Activated CD8-positive, alpha-beta memory T cell treated with anti-CD3 and anti-CD28 coated beads, Interleukin-2, amount 50 U/mL, for 1 hour (primary cell): ENCODE results near the gene SCCPDH.
"Not testable (repeated sequence)": the region's sequence is repeated elsewhere in the genome, so short reads cannot be mapped to it uniquely, and the experiment has no call there.

ENCODE experiments used
- DNase-seq: peaks from one replicate; pipeline ENCODE4 v3.0.0-alpha.2; 2020; ENCODE audit errors: extremely low read depth

The SCCPDH gene

GRCh38 chr1:246800756-246801155 is 76.5 kb downstream of the SCCPDH start:
- DNase-seq: no peak

GRCh38 chr1:246801241-246802020 is 77.2 kb downstream of the SCCPDH start:
- no peak for DNase-seq

- DNase-seq: no peak
Measured at GRCh38 chr1:246803373-246803772, 79.2 kb downstream of the SCCPDH start.

- no peak for DNase-seq
Measured at GRCh38 chr1:246803883-246804282, 79.7 kb downstream of the SCCPDH start.

GRCh38 chr1:246805135-246805716 is 81.0 kb downstream of the SCCPDH start:
- DNase-seq: no peak

GRCh38 chr1:246809473-246809872 is 85.3 kb downstream of the SCCPDH start:
- no peak for DNase-seq

- no peak for DNase-seq
Measured at GRCh38 chr1:246811985-246812384, 87.8 kb downstream of the SCCPDH start.

GRCh38 chr1:246813325-246813724 is 89.1 kb downstream of the SCCPDH start:
- not testable (repeated sequence) for DNase-seq

- no peak for DNase-seq
Measured at GRCh38 chr1:246814890-246815289, 90.7 kb downstream of the SCCPDH start.

- DNase-seq: no peak
Measured at GRCh38 chr1:246815693-246816270, 91.6 kb downstream of the SCCPDH start.
